Measurements from ENCODE around the gene GHR.
A peak's percentile ranks its signal among the peaks of the same experiment; 100 is the strongest.

The GHR gene

GRCh38 chr5:42745426-42745825 lies 322.2 kb downstream of the GHR start:
- no peak for DNase-seq

- DNase-seq = no peak
These were observed 322.6 kb downstream of the GHR start for GRCh38 chr5:42745856-42746255.

GRCh38 chr5:42749020-42749419 lies 325.8 kb downstream of the GHR start:
- DNase-seq = no peak

- DNase-seq = no peak
These were observed 327.3 kb downstream of the GHR start for GRCh38 chr5:42750507-42750906.

- DNase-seq = no peak
These were observed 327.8 kb downstream of the GHR start for GRCh38 chr5:42751044-42751443.

GRCh38 chr5:42753099-42753498 lies 329.9 kb downstream of the GHR start:
- DNase-seq = no peak

GRCh38 chr5:42756606-42757601 lies 333.7 kb downstream of the GHR start, which contains the start of gene CCDC152:
TSS of gene CCDC152 (plus strand) at chr5:42756818. CDS start at chr5:42759122, 2,304 bp downstream.
- peak; percentile 63 for DNase-seq

GRCh38 chr5:42759456-42759855 lies 336.2 kb downstream of the GHR start:
- no peak for DNase-seq

GRCh38 chr5:42760426-42760825 lies 337.2 kb downstream of the GHR start:
- DNase-seq = no peak

- DNase-seq = no peak
These were observed 338.6 kb downstream of the GHR start for GRCh38 chr5:42761791-42762190.

- peak; percentile 39 for DNase-seq
These were observed 344.4 kb downstream of the GHR start for GRCh38 chr5:42767491-42768105.

- no peak for DNase-seq
These were observed 344.9 kb downstream of the GHR start for GRCh38 chr5:42768106-42768504.

- no peak for DNase-seq
These were observed 346.8 kb downstream of the GHR start for GRCh38 chr5:42770003-42770402.

All from fibroblast of skin of right quadriceps (primary cell).